Spleen (tissue), 3 donors: ENCODE measurements around the gene TRERF1.

ENCODE experiments used
- POLR2A ChIP-seq, 3 donors: fragments of 450-650 bp; IDR thresholded peaks; one replicate each; pipeline ENCODE4 v1.5.1; 2017; ENCODE audit warnings: antibody characterized with exemption in 3 of 3, mild to moderate bottlenecking in 1 of 3
- POLR2AphosphoS5 ChIP-seq, 3 donors: sonication (generic); formaldehyde crosslinking; IDR thresholded peaks; one replicate each; pipeline ENCODE4 v1.5.1; 2017; ENCODE audit warnings: antibody characterized with exemption in 3 of 3

- TF ChIP-seq POLR2AphosphoS5 (IDR thresholded peaks at IDR 0.05) (peak in 2 of 3 donors; percentile 27 to 30), POLR2A (IDR thresholded peaks at IDR 0.05) (no peak)
Measured at GRCh38 chr6:42380228-42380979, 71.3 kb downstream of the TRERF1 start.
